CD4-positive, alpha-beta memory T cell (primary cell): ENCODE results near the gene GRK5. TPM values are rescaled to one million over a fixed set of nuclear protein-coding genes. Genes with fewer than 3 reads are reported as not detected.
A peak's percentile ranks its signal among the peaks of the same experiment; 100 is the strongest.

Source experiments
- CTCF ChIA-PET: fragments of 350-600 bp; sonication (Branson Sonifier 250); formaldehyde crosslinking; loops from one replicate; lab custom pipeline; 2021; ENCODE audit warnings: inconsistent platforms; ENCODE audit not compliant: partially characterized antibody; lab: Charles Lee
- POLR2A ChIA-PET: fragments of 350-600 bp; sonication (Branson Sonifier 250); formaldehyde crosslinking; loops from one replicate; lab custom pipeline; 2021; ENCODE audit not compliant: partially characterized antibody; lab: Charles Lee
- DNase-seq, 5 donors: peaks; one replicate each; pipeline versions ENCODE4 v3.0.0 to v3.0.0-alpha.2; 2020 to 2022; ENCODE audit warnings: mixed read lengths in 1 of 5
- H3K27ac ChIP-seq: one replicate; pipeline ENCODE4 v1.7.0; 2013; ENCODE audit warnings: low read depth, low read length
- H3K27me3 ChIP-seq: 2 replicates; pipeline ENCODE4 v1.7.0; 2013; ENCODE audit warnings: mild to moderate bottlenecking, low read length, moderate library complexity; ENCODE audit not compliant: insufficient read depth
- H3K36me3 ChIP-seq: 2 replicates; pipeline ENCODE4 v1.7.0; 2013; ENCODE audit warnings: mild to moderate bottlenecking, low read length, moderate library complexity; ENCODE audit not compliant: insufficient read depth
- H3K4me1 ChIP-seq: 2 replicates; pipeline ENCODE4 v1.7.0; 2013; ENCODE audit warnings: mild to moderate bottlenecking, low read length, moderate library complexity; ENCODE audit not compliant: insufficient read depth
- H3K4me3 ChIP-seq, 2 donors: one replicate each; pipeline ENCODE4 v1.7.0; 2013; ENCODE audit warnings: low read length in 2 of 2, mild to moderate bottlenecking in 1 of 2
- H3K9me3 ChIP-seq, 2 donors: one replicate each; pipeline ENCODE4 v1.7.0; 2013; ENCODE audit warnings: low read length in 2 of 2, control low read depth in 1 of 2; ENCODE audit not compliant: control insufficient read depth in 1 of 2
- H3K27ac Mint-ChIP-seq, 7 donors: one replicate each; pipeline ENCODE4 v1.8.0; 2020 to 2021; ENCODE audit warnings: mixed read lengths in 7 of 7, mild to moderate bottlenecking in 6 of 7, inconsistent platforms in 3 of 7, moderate library complexity in 3 of 7
- H3K27me3 Mint-ChIP-seq, 2 donors: one replicate each; pipeline ENCODE4 v1.8.0; 2020 to 2021; ENCODE audit warnings: mixed read lengths in 2 of 2
- H3K36me3 Mint-ChIP-seq, 2 donors: one replicate each; pipeline ENCODE4 v1.8.0; 2020 to 2021; ENCODE audit warnings: mixed read lengths in 2 of 2, inconsistent platforms in 1 of 2, mild to moderate bottlenecking in 1 of 2
- H3K4me1 Mint-ChIP-seq, 4 donors: one replicate each; pipeline ENCODE4 v1.8.0; 2020 to 2021; ENCODE audit warnings: mixed read lengths in 4 of 4, mild to moderate bottlenecking in 1 of 4
- H3K4me3 Mint-ChIP-seq, 8 donors: one replicate each; pipeline ENCODE4 v1.8.0; 2020 to 2021; ENCODE audit warnings: mixed read lengths in 8 of 8, mild to moderate bottlenecking in 7 of 8, moderate library complexity in 6 of 8, inconsistent platforms in 3 of 8
- H3K9me3 Mint-ChIP-seq, 8 donors: one replicate each; pipeline ENCODE4 v1.8.0; 2020 to 2021; ENCODE audit warnings: mixed read lengths in 8 of 8, mild to moderate bottlenecking in 5 of 8, inconsistent platforms in 3 of 8, moderate library complexity in 1 of 8
- intact Hi-C: fragments of 100-400 bp; cut with micrococcal nuclease; formaldehyde crosslinking; loops from one replicate; pipeline ENCODE4 v1.15.1; 2023
- polyA plus RNA-seq, 2 donors: library from polyadenylated mRNA; unstranded; fragments of 300-500 nt; fragmentation: Illumina TruSeq; gene quantifications; one replicate each; pipeline ENCODE4 v1.2.3, GENCODE V29; 2021
- total RNA-seq, 2 experiments: library from RNA; stranded (reverse); gene quantifications; one replicate each; pipeline ENCODE4 v1.2.3, GENCODE V29; 2021

Gene GRK5
- total and polyA plus RNA-seq, 4 experiments from 2014 or later = 7.6 to 27.9 (median 18.6) TPM

- Mint-ChIP-seq H3K27ac (peak overlapping the region; percentile 65 to 94 (median 92)), H3K36me3 (no peaks in the 10 kb centered on the region), H3K4me3 (peak overlapping the region in 7 of 8 donors; percentile 73 to 87 (median 76)), H3K27me3 (no peaks in the 10 kb centered on the region), H3K9me3 (peaks cover 0 to 2% (median 0%) of the 10 kb centered on the region in 8 donors), H3K4me1 (peaks cover 34 to 84% (median 62%) of the 10 kb centered on the region in 4 donors)
- no peak overlapping the region for H3K4me3 ChIP-seq
- POLR2A ChIA-PET = interaction anchor here (0.6 to 2.4 kb wide), 10 partner anchors 9 to 220 kb away, joined by 3 to 9 read pairs (median 4); partner anchors contain the start of gene GRK5
- H3K4me1 ChIP-seq = peaks cover 70% of the 10 kb centered on the region
- no peaks in the 10 kb centered on the region for H3K27me3 ChIP-seq
- H3K27ac ChIP-seq = no peak overlapping the region
- intact Hi-C loops = no loop called here
- no peaks in the 10 kb centered on the region for H3K36me3 ChIP-seq
- CTCF ChIA-PET = interaction anchor here (1.6 to 2.3 kb wide), 2 partner anchors 10 to 18 kb away, joined by 3 to 10 read pairs; no protein-coding TSS in a partner anchor
- DNase-seq = no peak
- no peaks in the 10 kb centered on the region for H3K9me3 ChIP-seq
These were observed 76.0 kb downstream of the GRK5 start for GRCh38 chr10:119283387-119283786.

GRCh38 chr10:119283818-119284217, 76.4 kb downstream of the GRK5 start:
- Mint-ChIP-seq H3K4me3 (peak overlapping the region; percentile 63 to 87 (median 75)), H3K9me3 (peaks cover 0 to 2% (median 0%) of the 10 kb centered on the region in 8 donors), H3K27me3 (no peaks in the 10 kb centered on the region), H3K27ac (peak overlapping the region; percentile 65 to 94 (median 92)), H3K4me1 (peaks cover 36 to 88% (median 66%) of the 10 kb centered on the region in 4 donors), H3K36me3 (no peaks in the 10 kb centered on the region)
- H3K27ac ChIP-seq = no peak overlapping the region
- peaks cover 75% of the 10 kb centered on the region for H3K4me1 ChIP-seq
- no peaks in the 10 kb centered on the region for H3K9me3 ChIP-seq
- POLR2A ChIA-PET = interaction anchor here (0.6 to 2.4 kb wide), 9 partner anchors 9 to 219 kb away, joined by 3 to 9 read pairs (median 3); partner anchors contain the start of gene GRK5
- intact Hi-C loops = loop anchor here (2.0 kb wide), 1 partner anchor 23 kb away; no protein-coding TSS in a partner anchor
- CTCF ChIA-PET = interaction anchor here (1.1 to 2.5 kb wide), 3 partner anchors 18 to 77 kb away, joined by 3 to 9 read pairs (median 3); partner anchors contain the start of gene GRK5
- no peaks in the 10 kb centered on the region for H3K36me3 ChIP-seq
- no peak overlapping the region for H3K4me3 ChIP-seq
- DNase-seq = peak; percentile 37 to 70 (median 52)
- H3K27me3 ChIP-seq = no peaks in the 10 kb centered on the region

GRCh38 chr10:119284679-119285096, 77.3 kb downstream of the GRK5 start:
- Histone ChIP-seq H3K36me3 (no peaks in the 10 kb centered on the region), H3K9me3 (no peaks in the 10 kb centered on the region), H3K27ac (peak overlapping the region; percentile 42), H3K4me3 (no peak overlapping the region), H3K27me3 (no peaks in the 10 kb centered on the region), H3K4me1 (peaks cover 83% of the 10 kb centered on the region)
- ChIA-PET CTCF (interaction anchor here (1.1 to 2.5 kb wide), 2 partner anchors 22 to 78 kb away, joined by 3 to 9 read pairs; partner anchors contain the start of gene GRK5), POLR2A (interaction anchor here (1.4 to 2.3 kb wide), 3 partner anchors 8 to 21 kb away, joined by 3 to 14 read pairs (median 5); no protein-coding TSS in a partner anchor)
- intact Hi-C loops = loop anchor here (2.0 kb wide), 1 partner anchor 22 kb away; no protein-coding TSS in a partner anchor
- H3K36me3 Mint-ChIP-seq = no peaks in the 10 kb centered on the region
- H3K27me3 Mint-ChIP-seq = no peaks in the 10 kb centered on the region
- peaks cover 0 to 2% (median 0%) of the 10 kb centered on the region in 8 donors for H3K9me3 Mint-ChIP-seq
- peaks cover 42 to 89% (median 69%) of the 10 kb centered on the region in 4 donors for H3K4me1 Mint-ChIP-seq
- peak overlapping the region; percentile 65 to 94 (median 92) for H3K27ac Mint-ChIP-seq
- peak overlapping the region; percentile 57 to 87 (median 82) for H3K4me3 Mint-ChIP-seq
- no peak for DNase-seq

- ChIA-PET CTCF (interaction anchor here (0.8 to 2.5 kb wide), 4 partner anchors 12 to 79 kb away, joined by 3 to 9 read pairs (median 4); partner anchors contain the start of gene GRK5), POLR2A (interaction anchor here (1.3 to 2.3 kb wide), 2 partner anchors 15 to 20 kb away, joined by 5 to 14 read pairs; no protein-coding TSS in a partner anchor)
- no peaks in the 10 kb centered on the region for H3K9me3 ChIP-seq
- peak overlapping the region; percentile 57 to 87 (median 82) for H3K4me3 Mint-ChIP-seq
- peaks cover 88% of the 10 kb centered on the region for H3K4me1 ChIP-seq
- H3K36me3 ChIP-seq = no peaks in the 10 kb centered on the region
- H3K27ac ChIP-seq = peak overlapping the region; percentile 42
- H3K9me3 Mint-ChIP-seq = peaks cover 0 to 2% (median 0%) of the 10 kb centered on the region in 8 donors
- H3K4me1 Mint-ChIP-seq = peaks cover 45 to 91% (median 71%) of the 10 kb centered on the region in 4 donors
- DNase-seq = no peak
- no peaks in the 10 kb centered on the region for H3K27me3 ChIP-seq
- H3K27ac Mint-ChIP-seq = peak overlapping the region; percentile 65 to 94 (median 92)
- H3K36me3 Mint-ChIP-seq = no peaks in the 10 kb centered on the region
- H3K4me3 ChIP-seq = peak overlapping the region in 1 of 2 donors; percentile 36
- intact Hi-C loops = loop anchor here (2.0 kb wide), 1 partner anchor 21 kb away; no protein-coding TSS in a partner anchor
- H3K27me3 Mint-ChIP-seq = no peaks in the 10 kb centered on the region
These were observed 78.3 kb downstream of the GRK5 start for GRCh38 chr10:119285495-119286267.

GRCh38 chr10:119286516-119286915, 79.1 kb downstream of the GRK5 start:
- Mint-ChIP-seq H3K4me3 (peak overlapping the region in 7 of 8 donors; percentile 57 to 87 (median 83)), H3K27me3 (no peaks in the 10 kb centered on the region), H3K36me3 (no peaks in the 10 kb centered on the region), H3K9me3 (no peaks in the 10 kb centered on the region), H3K4me1 (peaks cover 51 to 91% (median 69%) of the 10 kb centered on the region in 4 donors), H3K27ac (peak overlapping the region; percentile 65 to 94 (median 92))
- Histone ChIP-seq H3K9me3 (no peaks in the 10 kb centered on the region), H3K36me3 (no peaks in the 10 kb centered on the region), H3K27me3 (no peaks in the 10 kb centered on the region), H3K27ac (peak overlapping the region; percentile 42), H3K4me3 (no peak overlapping the region), H3K4me1 (peaks cover 90% of the 10 kb centered on the region)
- ChIA-PET POLR2A (interaction anchor here (1.3 to 2.3 kb wide), 2 partner anchors 15 to 19 kb away, joined by 5 to 14 read pairs; no protein-coding TSS in a partner anchor), CTCF (interaction anchor here (0.8 to 2.5 kb wide), 4 partner anchors 11 to 80 kb away, joined by 3 to 9 read pairs (median 4); partner anchors contain the start of gene GRK5)
- no peak for DNase-seq
- intact Hi-C loops = no loop called here

GRCh38 chr10:119286983-119287633, 79.7 kb downstream of the GRK5 start:
- Histone ChIP-seq H3K4me1 (peaks cover 92% of the 10 kb centered on the region), H3K36me3 (no peaks in the 10 kb centered on the region), H3K4me3 (no peak overlapping the region), H3K9me3 (no peaks in the 10 kb centered on the region), H3K27me3 (no peaks in the 10 kb centered on the region), H3K27ac (no peak overlapping the region)
- CTCF ChIA-PET = interaction anchor here (1.3 to 2.1 kb wide), 3 partner anchors 14 to 22 kb away, joined by 3 to 5 read pairs (median 4); no protein-coding TSS in a partner anchor
- POLR2A ChIA-PET = interaction anchor here (0.7 to 2.3 kb wide), 2 partner anchors 16 to 19 kb away, joined by 3 to 14 read pairs; no protein-coding TSS in a partner anchor
- intact Hi-C loops = no loop called here
- Mint-ChIP-seq H3K9me3 (no peaks in the 10 kb centered on the region), H3K27me3 (no peaks in the 10 kb centered on the region), H3K36me3 (no peaks in the 10 kb centered on the region), H3K4me1 (peaks cover 52 to 91% (median 68%) of the 10 kb centered on the region in 4 donors), H3K27ac (peak overlapping the region in 6 of 7 donors; percentile 65 to 94 (median 89)), H3K4me3 (peak overlapping the region in 6 of 8 donors; percentile 26 to 87 (median 52))
- DNase-seq = no peak
